Effector memory CD4-positive, alpha-beta T cell (primary cell): ENCODE results near the gene PLIN4.

ENCODE experiments used
- DNase-seq, 3 donors: peaks; one replicate each; pipeline ENCODE4 v3.0.0-alpha.2; 2020
- H3K27ac ChIP-seq: 2 replicates; pipeline ENCODE4 v1.7.0; 2013; ENCODE audit warnings: mild to moderate bottlenecking, low read length, moderate library complexity; ENCODE audit not compliant: insufficient read depth, poor library complexity, severe bottlenecking
- H3K27me3 ChIP-seq: replicated peaks from 2 replicates; pipeline ENCODE4 v1.7.0; 2013; ENCODE audit warnings: mild to moderate bottlenecking, low read length; ENCODE audit not compliant: insufficient read depth, control insufficient read depth, poor library complexity, severe bottlenecking
- H3K36me3 ChIP-seq: 2 replicates; pipeline ENCODE4 v1.7.0; 2013; ENCODE audit warnings: mild to moderate bottlenecking, low read length, moderate library complexity; ENCODE audit not compliant: control insufficient read depth, insufficient read depth
- H3K4me1 ChIP-seq: 2 replicates; pipeline ENCODE4 v1.7.0; 2013; ENCODE audit warnings: low read length, mild to moderate bottlenecking; ENCODE audit not compliant: control insufficient read depth, insufficient read depth, poor library complexity, severe bottlenecking
- H3K4me3 ChIP-seq: 2 replicates; pipeline ENCODE4 v1.7.0; 2013; ENCODE audit warnings: low read length, low read depth, mild to moderate bottlenecking; ENCODE audit not compliant: insufficient read depth, poor library complexity, severe bottlenecking
- H3K9me3 ChIP-seq: 2 replicates; pipeline ENCODE4 v1.7.0; 2013; ENCODE audit warnings: mild to moderate bottlenecking, low read length, moderate library complexity; ENCODE audit not compliant: control insufficient read depth

The PLIN4 gene

DNA sequence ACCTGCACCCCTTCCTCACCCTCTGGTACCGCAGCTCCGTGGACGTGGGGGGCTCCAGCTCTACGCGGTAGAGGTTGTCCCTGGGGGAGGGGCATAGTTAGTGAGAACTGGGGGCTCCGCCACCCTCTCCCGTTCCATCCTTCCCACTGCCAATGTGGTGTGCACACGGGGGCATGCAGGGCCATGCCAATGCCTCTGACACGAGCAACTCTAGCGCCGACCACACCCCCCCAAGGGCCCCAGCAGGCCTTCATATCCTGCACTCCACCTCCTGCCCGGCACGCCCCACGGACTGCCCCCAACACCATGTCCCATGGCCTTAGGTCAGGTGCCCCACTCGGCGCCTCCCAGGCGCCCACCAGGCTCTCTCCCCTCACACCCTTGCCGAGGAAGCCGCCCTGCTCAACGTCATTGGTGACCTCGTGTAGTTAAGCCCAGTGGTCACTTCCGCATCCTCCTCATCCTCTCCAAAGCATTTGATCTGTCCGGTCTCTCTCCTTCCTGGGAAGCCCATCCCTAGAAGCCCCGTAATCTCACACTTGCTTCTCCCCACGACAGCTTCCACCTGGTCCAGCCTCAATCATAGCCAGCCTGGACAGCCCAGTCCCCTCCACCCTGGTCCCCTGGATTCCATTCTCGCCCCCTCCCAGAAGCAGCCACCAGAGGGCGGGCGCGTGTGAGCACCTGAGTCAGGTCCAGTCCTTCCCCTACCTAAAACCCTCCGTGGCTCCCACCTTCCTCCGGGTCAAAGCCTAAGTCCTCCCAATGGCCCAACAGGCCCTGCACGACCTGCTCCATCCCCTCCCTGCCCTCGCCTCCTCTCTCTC, 39.1 kb upstream of the PLIN4 start:
- H3K4me3 ChIP-seq = no peak overlapping the region
- no peaks in the 10 kb centered on the region for H3K27me3 ChIP-seq
- no peak overlapping the region for H3K27ac ChIP-seq
- DNase-seq = no peak
- no peaks in the 10 kb centered on the region for H3K36me3 ChIP-seq
- no peaks in the 10 kb centered on the region for H3K9me3 ChIP-seq
- H3K4me1 ChIP-seq = peaks cover 3% of the 10 kb centered on the region

DNA sequence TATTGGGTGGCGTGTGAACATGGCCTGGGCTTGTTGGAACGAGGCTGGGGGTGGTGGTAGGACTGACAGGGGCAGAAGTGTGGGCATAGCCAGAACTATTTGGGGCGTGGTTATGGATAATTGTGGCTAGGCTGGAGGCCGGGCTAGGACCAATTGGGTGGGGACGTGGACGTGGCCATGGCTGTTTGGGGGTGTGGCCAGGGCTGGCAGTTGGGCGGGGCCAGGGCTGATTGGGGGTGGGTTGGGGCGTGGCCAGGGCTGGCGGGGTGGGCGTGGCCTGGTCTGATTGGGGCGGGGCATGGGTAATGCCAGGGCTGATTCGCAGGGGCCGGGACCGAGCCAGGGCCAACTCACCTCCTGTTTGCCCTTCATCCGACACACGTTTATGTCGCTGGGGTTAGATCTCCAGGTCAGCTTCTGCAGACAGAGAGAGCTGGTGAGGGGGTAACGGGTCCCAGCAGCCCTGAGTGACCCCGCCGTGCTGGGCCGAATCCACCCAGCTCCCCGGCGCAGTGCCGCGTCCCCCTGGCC, 38.4 kb upstream of the PLIN4 start:
- Histone ChIP-seq H3K27ac (no peak overlapping the region), H3K4me1 (peaks cover 3% of the 10 kb centered on the region), H3K4me3 (no peak overlapping the region), H3K9me3 (no peaks in the 10 kb centered on the region), H3K27me3 (no peaks in the 10 kb centered on the region), H3K36me3 (no peaks in the 10 kb centered on the region)
- DNase-seq = no peak

DNA sequence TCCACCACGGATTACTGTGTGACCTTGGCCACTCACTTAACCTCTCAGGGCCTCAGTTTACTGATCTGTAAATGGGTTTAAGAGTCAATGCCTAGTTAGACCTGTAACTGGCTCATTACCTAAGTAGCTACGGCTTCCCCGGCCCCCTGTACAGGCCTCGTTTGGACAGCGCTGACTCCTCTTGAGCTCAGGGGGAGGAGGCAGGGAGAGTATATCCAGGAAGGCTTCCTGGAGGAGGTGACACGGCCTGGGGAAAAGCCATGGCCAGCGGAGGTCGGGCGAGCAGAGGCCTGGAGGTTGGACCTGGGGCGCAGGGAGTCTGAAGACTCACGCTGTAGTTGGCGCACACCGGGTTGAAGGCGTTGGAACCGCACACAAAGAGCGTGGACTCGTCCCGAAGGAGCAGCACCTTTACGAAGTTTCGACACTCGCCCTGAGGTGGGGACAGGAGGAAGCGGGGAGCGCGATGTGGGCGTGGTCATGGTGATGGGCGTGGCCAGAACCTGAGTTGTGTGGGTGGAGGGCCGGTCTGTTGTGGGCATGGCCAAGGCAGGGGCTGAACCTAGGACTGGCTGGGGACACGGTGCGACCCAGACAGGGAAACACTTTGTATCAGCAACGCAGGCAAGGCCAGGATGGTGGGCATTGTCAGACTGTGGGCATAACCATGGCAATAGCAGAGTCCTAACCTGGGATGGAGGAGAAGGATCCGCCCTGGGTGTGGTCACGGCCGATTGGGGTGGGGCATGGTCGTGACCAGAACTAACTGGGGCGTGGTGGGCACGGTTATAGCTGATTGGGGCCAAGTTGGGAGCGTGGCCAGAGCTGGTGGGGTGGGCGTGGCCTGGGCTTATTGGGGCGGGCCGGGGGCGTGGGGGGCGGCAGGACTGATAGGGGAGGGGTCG, 37.6 kb upstream of the PLIN4 start:
- Histone ChIP-seq H3K27ac (no peak overlapping the region), H3K36me3 (no peaks in the 10 kb centered on the region), H3K9me3 (no peaks in the 10 kb centered on the region), H3K27me3 (no peaks in the 10 kb centered on the region), H3K4me1 (peaks cover 3% of the 10 kb centered on the region), H3K4me3 (no peak overlapping the region)
- DNase-seq = no peak

DNA sequence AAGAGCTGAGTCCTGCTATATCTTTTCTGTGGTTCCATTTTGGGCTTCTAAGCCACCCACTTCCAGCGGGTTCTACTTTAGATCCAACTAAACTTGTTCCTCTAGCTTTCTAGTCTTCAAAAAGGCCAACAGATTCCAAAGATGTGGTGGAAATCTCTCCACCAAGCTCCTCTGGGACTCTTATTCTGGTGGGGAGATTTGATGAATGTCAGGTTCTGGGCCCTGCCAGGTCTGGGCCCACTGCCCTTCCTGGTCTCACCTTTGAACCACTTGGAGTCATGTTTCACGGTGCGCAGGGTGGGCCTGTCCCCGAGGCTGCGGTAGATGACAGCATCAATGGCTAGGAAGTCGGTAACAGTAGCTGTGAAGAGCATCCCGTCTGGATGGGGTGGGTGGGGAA, 36.4 kb upstream of the PLIN4 start:
- no peak overlapping the region for H3K27ac ChIP-seq

DNA sequence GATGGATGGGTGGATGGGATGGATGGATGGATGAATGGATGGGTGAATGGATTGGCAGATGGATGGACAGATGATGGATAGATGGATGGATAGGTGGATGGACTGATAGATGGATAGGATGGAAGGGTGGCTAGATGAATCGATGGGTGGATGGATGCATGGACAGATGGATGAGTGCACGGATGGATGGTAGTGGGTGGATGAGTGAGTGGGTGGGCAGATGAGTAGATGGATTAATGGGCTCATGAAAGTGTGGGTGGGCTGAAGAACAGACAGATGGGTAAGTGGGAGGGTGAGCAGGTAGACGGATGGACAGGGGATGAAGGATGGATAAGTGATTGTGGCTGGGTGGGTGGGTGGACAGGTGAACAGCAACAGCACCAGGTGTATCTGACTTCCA, 35.5 kb upstream of the PLIN4 start:
- no peak for DNase-seq
- H3K4me3 ChIP-seq = no peak overlapping the region
- H3K36me3 ChIP-seq = no peaks in the 10 kb centered on the region

More for the DNA sequence above, 36.4 kb upstream of the PLIN4 start:
- Histone ChIP-seq H3K27me3 (no peaks in the 10 kb centered on the region), H3K9me3 (no peaks in the 10 kb centered on the region), H3K4me1 (peaks cover 3% of the 10 kb centered on the region), H3K36me3 (no peaks in the 10 kb centered on the region), H3K4me3 (no peak overlapping the region)
- no peak for DNase-seq

DNA sequence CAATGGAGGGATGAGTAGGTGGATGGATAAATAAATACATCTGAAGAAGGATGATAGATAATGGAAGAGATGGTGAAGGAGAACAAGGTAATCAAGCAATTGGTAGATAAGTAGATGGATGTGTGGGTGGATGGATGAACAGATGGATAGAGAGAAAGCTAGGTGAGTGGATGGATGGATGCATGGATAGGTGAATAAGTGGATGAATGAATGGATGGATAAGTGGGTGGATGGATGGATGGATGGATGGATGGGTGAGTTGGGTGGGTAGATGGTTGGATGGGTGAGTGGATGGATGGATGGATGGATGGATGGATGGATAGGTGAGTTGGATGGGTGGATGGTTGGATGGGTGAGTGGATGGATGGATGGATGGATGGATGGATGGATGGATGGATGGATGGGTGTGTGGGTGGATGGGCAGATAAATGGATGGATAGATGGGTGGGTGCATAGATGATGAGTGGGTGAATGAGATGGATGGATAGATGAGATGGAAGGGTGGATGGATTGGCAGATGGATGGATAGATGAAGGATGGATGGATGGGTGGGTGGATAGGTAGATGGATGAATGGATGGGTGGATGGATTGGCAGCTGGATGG, 34.9 kb upstream of the PLIN4 start:
- no peaks in the 10 kb centered on the region for H3K27me3 ChIP-seq
- H3K4me1 ChIP-seq = peaks cover 2% of the 10 kb centered on the region
- DNase-seq = no peak
- no peaks in the 10 kb centered on the region for H3K36me3 ChIP-seq
- no peak overlapping the region for H3K27ac ChIP-seq
- H3K9me3 ChIP-seq = no peaks in the 10 kb centered on the region
- H3K4me3 ChIP-seq = no peak overlapping the region

More for the DNA sequence above, 35.5 kb upstream of the PLIN4 start:
- no peaks in the 10 kb centered on the region for H3K27me3 ChIP-seq
- H3K27ac ChIP-seq = no peak overlapping the region
- no peaks in the 10 kb centered on the region for H3K9me3 ChIP-seq
- H3K4me1 ChIP-seq = peaks cover 3% of the 10 kb centered on the region

DNA sequence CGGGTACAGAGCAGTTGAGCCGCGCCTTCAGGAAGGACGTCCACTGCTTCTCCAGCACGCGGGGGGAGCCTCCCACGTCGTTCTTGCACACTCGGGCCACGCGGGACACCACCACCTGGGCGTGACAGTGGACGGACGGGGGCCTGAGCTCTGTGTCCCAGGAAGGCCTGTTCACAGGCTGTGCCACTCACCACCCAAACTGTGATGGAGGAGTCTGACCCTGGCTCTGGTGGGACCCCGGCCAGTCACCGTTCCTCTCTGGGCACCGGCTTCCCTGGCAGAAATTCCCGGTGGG, 34.2 kb upstream of the PLIN4 start:
- Histone ChIP-seq H3K27ac (no peak overlapping the region), H3K4me1 (no peaks in the 10 kb centered on the region), H3K4me3 (no peak overlapping the region), H3K36me3 (no peaks in the 10 kb centered on the region), H3K27me3 (no peaks in the 10 kb centered on the region), H3K9me3 (no peaks in the 10 kb centered on the region)
- DNase-seq = no peak

DNA sequence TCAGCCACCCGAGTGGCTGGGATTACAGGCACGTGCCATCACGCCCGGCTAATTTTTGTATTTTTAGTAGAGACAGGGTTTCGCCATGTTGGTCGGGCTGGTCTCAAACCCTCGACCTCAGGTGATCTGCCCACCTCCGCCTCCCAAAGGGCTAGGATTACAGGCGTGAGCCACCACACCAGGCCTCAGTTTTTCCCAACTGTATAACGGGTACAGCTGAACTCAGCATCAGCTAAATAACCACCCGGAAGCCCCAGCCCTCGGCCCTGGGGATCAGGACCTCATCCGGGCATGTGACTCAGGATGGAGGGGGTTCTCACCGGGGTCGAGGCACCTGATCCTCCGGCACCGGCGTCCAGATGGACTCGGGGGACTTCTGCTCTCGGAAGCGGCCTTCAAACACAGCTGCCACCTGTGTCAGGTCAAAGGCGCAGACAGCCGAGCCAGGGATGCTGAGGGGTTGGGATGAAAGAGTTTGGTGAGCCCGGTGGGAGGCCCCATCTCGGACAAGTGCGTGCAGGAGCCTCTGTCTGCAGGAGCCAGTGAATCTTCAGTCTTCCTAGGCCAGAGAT, 32.3 kb upstream of the PLIN4 start:
- Histone ChIP-seq H3K27ac (no peak overlapping the region), H3K4me3 (no peak overlapping the region), H3K27me3 (no peaks in the 10 kb centered on the region), H3K36me3 (no peaks in the 10 kb centered on the region), H3K9me3 (no peaks in the 10 kb centered on the region), H3K4me1 (no peaks in the 10 kb centered on the region)
- no peak for DNase-seq

DNA sequence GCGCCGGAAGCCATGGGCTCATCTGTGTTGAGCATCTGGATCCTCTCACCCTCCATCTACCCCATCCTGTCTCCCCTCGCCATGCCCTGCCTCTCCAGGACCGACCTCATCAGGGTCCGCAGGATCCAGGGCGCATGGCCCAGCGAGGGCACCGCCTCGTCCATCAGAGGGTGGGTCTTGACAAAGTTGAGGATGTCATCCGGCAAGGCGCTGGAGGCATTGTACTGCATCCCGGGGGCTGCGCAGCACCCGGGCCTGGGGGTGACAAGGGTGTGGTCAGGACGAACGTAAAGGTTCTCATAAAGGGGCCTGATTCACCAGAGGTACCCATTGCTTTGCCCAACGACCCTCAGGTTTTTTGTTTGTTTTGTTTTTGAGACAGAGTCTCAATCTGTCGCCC, 31.7 kb upstream of the PLIN4 start:
- H3K4me1 ChIP-seq = no peaks in the 10 kb centered on the region
- DNase-seq = no peak
- no peak overlapping the region for H3K4me3 ChIP-seq
- H3K27me3 ChIP-seq = no peaks in the 10 kb centered on the region
- H3K36me3 ChIP-seq = no peaks in the 10 kb centered on the region
- no peak overlapping the region for H3K27ac ChIP-seq
- no peaks in the 10 kb centered on the region for H3K9me3 ChIP-seq
